Activated CD8-positive, alpha-beta T cell treated with anti-CD3 and anti-CD28 coated beads for 36 hours (primary cell): Measurements from ENCODE around the gene TENT5C. TPM values are rescaled to one million over a fixed set of nuclear protein-coding genes. Genes with fewer than 3 reads are reported as not detected.

Experiments used
- ATAC-seq: fragments of 200-7000 bp; cut with Tn5 transposase; one replicate; pipeline ENCODE4 v1.10.0; 2021; ENCODE audit warnings: mild to moderate bottlenecking, moderate library complexity
- CTCF ChIA-PET: fragments of 350-600 bp; sonication (Branson Sonifier 250); formaldehyde crosslinking; loops from one replicate; lab custom pipeline; 2021; ENCODE audit warnings: antibody characterized with exemption; lab: Charles Lee
- POLR2A ChIA-PET: fragments of 350-600 bp; sonication (Branson Sonifier 250); formaldehyde crosslinking; loops from one replicate; lab custom pipeline; 2021; ENCODE audit warnings: antibody characterized with exemption; lab: Charles Lee
- DNase-seq: peaks from one replicate; pipeline ENCODE4 v3.0.0-alpha.2; 2020
- H3K27ac Mint-ChIP-seq: one replicate; pipeline ENCODE4 v1.8.0; 2021; ENCODE audit warnings: mild to moderate bottlenecking, mixed read lengths
- H3K27me3 Mint-ChIP-seq: one replicate; pipeline ENCODE4 v1.8.0; 2021; ENCODE audit warnings: mixed read lengths
- H3K36me3 Mint-ChIP-seq: one replicate; pipeline ENCODE4 v1.8.0; 2021; ENCODE audit warnings: low read depth, mixed read lengths
- H3K4me1 Mint-ChIP-seq: one replicate; pipeline ENCODE4 v1.8.0; 2021; ENCODE audit warnings: low read depth, mixed read lengths
- H3K4me3 Mint-ChIP-seq: one replicate; pipeline ENCODE4 v1.8.0; 2021; ENCODE audit warnings: mild to moderate bottlenecking, moderate library complexity, mixed read lengths
- H3K9me3 Mint-ChIP-seq: one replicate; pipeline ENCODE4 v1.8.0; 2021; ENCODE audit warnings: mixed read lengths
- CTCF ChIP-seq: fragments of 200-600 bp; IDR thresholded peaks from one replicate; pipeline ENCODE4 v1.8.0; 2022; ENCODE audit warnings: antibody characterized with exemption, mild to moderate bottlenecking
- intact Hi-C: fragments of 100-400 bp; cut with micrococcal nuclease; formaldehyde crosslinking; loops from one replicate; pipeline ENCODE4 v1.10.0; 2022
- total RNA-seq, 2 experiments: library from RNA; stranded (reverse); gene quantifications; one replicate each; pipeline ENCODE4 v1.2.3, GENCODE V29; 2021

TENT5C gene
- total RNA-seq, 2 experiments from 2014 or later = 13.1 to 13.6 TPM

- H3K27me3 Mint-ChIP-seq = no peaks in the 10 kb centered on the region
- ATAC-seq = no peak
- no peaks in the 10 kb centered on the region for H3K9me3 Mint-ChIP-seq
- no peak for DNase-seq
- H3K36me3 Mint-ChIP-seq = no peaks in the 10 kb centered on the region
- POLR2A ChIA-PET = no interaction called here
- no peak overlapping the region for H3K27ac Mint-ChIP-seq
- CTCF ChIA-PET = no interaction called here
- TF ChIP-seq CTCF = no peak
- intact Hi-C loops = no loop called here
- H3K4me1 Mint-ChIP-seq = peaks cover 4% of the 10 kb centered on the region
- no peak overlapping the region for H3K4me3 Mint-ChIP-seq
Observed at GRCh38 chr1:117578466-117578865, 27.4 kb upstream of the TENT5C start.

- Mint-ChIP-seq H3K9me3 (no peaks in the 10 kb centered on the region), H3K4me3 (no peak overlapping the region), H3K27me3 (no peaks in the 10 kb centered on the region), H3K27ac (no peak overlapping the region), H3K36me3 (no peaks in the 10 kb centered on the region), H3K4me1 (no peaks in the 10 kb centered on the region)
- no peak for DNase-seq
- CTCF ChIA-PET = interaction anchor here (0.8 kb wide), 1 partner anchor 10 kb away, joined by 3 read pairs; no protein-coding TSS in a partner anchor
- intact Hi-C loops = no loop called here
- no peak for ATAC-seq
- no peak for TF ChIP-seq CTCF
- POLR2A ChIA-PET = no interaction called here
Observed at GRCh38 chr1:117579221-117579906, 26.5 kb upstream of the TENT5C start.

GRCh38 chr1:117580436-117580835, 25.4 kb upstream of the TENT5C start:
- Mint-ChIP-seq H3K27me3 (no peaks in the 10 kb centered on the region), H3K9me3 (no peaks in the 10 kb centered on the region), H3K27ac (no peak overlapping the region), H3K4me3 (no peak overlapping the region), H3K36me3 (no peaks in the 10 kb centered on the region), H3K4me1 (no peaks in the 10 kb centered on the region)
- intact Hi-C loops = no loop called here
- no peak for DNase-seq
- ChIA-PET CTCF (interaction anchor here (0.9 kb wide), 1 partner anchor 40 kb away, joined by 3 read pairs; no protein-coding TSS in a partner anchor), POLR2A (no interaction called here)
- ATAC-seq = no peak
- no peak for TF ChIP-seq CTCF

- Mint-ChIP-seq H3K9me3 (no peaks in the 10 kb centered on the region), H3K27me3 (no peaks in the 10 kb centered on the region), H3K27ac (no peak overlapping the region), H3K4me1 (no peaks in the 10 kb centered on the region), H3K36me3 (no peaks in the 10 kb centered on the region), H3K4me3 (no peak overlapping the region)
- ATAC-seq = no peak
- TF ChIP-seq CTCF = no peak
- CTCF ChIA-PET = interaction anchor here (0.7 to 0.9 kb wide), 2 partner anchors 32 to 40 kb away, joined by 3 read pairs; no protein-coding TSS in a partner anchor
- no peak for DNase-seq
- intact Hi-C loops = no loop called here
- POLR2A ChIA-PET = no interaction called here
Observed at GRCh38 chr1:117580882-117581281, 25.0 kb upstream of the TENT5C start.

- Mint-ChIP-seq H3K36me3 (no peaks in the 10 kb centered on the region), H3K27me3 (no peaks in the 10 kb centered on the region), H3K27ac (no peak overlapping the region), H3K4me1 (no peaks in the 10 kb centered on the region), H3K4me3 (no peak overlapping the region), H3K9me3 (no peaks in the 10 kb centered on the region)
- ChIA-PET POLR2A (no interaction called here), CTCF (interaction anchor here (0.7 to 2.6 kb wide), 3 partner anchors 12 to 47 kb away, joined by 3 to 10 read pairs (median 3); no protein-coding TSS in a partner anchor)
- intact Hi-C loops = no loop called here
- DNase-seq (no peak), ATAC-seq (no peak)
- TF ChIP-seq CTCF = no peak
Observed at GRCh38 chr1:117581391-117581943, 24.4 kb upstream of the TENT5C start.
